ENCODE measurements around the gene NCAPD3. TPM values are rescaled to one million over a fixed set of nuclear protein-coding genes. Genes with fewer than 3 reads are reported as not detected.
"Not testable (repeated sequence)": the region's sequence is repeated elsewhere in the genome, so short reads cannot be mapped to it uniquely, and the experiment has no call there.

Gene NCAPD3
- total RNA-seq: 11.2 and 14.4 TPM in 2 replicates

DNA sequence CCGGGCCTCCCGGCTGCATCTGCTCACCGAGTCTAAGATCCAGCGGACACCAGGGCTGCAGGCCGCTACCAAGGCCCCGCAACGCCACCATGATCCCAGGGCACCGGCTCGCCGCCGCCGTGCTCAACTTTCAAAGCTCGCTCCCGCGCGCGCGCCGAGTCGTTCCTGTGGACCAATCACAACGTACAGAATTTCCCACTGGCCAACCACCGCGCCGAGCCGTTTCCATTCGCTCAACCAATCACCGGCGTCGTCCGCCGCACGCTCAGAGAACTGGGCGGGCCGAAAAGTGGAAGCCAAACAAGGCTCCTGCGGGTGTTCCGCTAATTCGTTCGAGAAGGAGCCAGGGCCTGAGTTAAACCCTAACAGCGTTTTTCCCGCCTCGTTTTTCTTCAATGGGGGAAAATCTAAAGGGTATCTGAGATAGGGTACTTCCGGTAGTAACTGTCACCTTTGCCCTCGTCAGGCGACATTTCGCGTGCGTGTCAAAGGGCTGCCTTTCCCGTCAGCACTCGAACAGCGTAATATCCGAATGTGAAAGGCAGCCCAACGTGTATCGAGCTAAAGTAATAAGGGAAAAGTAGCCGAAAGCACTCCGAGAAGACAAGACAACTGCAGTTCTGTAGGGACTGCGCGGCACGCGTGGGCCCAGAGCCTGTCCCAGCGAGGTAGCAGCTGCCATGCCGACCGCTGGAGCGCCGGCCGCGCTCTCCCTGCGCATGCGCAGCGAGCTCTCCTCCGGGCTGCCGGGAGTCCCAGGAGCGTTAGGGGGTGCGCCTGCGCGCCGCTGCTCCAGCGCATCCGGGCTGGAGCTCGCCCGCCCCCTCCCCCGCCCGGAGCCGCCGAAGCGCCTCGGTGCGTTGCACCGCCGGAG, at the start of gene NCAPD3, which contains the start of gene VPS26B:
Gene NCAPD3, minus strand, starts transcription at position 132 of the 874 bp plus-strand sequence. Its CDS starts 41 bp downstream, at position 91.
Gene VPS26B, plus strand, starts transcription at position 836 of the 874 bp plus-strand sequence. CDS start 452 bp downstream, outside the sequence.
- DNase-seq (ENCODE audit: extremely low read depth, low read depth, low spot score): peak; percentile 74

DNA sequence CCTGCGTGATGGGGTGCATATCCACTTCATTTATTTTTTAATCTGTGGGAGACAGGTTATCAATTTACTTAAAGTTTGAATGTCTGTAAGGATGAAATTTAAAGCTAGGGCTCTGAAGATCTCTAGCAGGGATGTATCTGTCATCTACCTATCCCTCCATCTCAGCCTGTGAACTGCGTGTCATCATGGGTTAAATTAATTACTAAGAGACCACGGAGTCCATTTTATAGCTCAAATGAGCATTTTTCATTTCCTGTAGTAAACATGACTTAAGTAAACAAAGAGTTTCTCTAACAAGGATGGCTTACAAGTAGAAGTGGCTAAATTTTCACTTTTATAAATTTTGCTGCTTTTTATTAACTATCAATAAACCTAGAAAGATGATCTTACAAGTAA, 49.5 kb upstream of the NCAPD3 start:
- DNase-seq (ENCODE audit: extremely low read depth, low read depth, low spot score): no peak

GRCh38 chr11:134272381-134273316, 48.9 kb upstream of the NCAPD3 start:
- DNase-seq (ENCODE audit: extremely low read depth, low read depth, low spot score): no peak

DNA sequence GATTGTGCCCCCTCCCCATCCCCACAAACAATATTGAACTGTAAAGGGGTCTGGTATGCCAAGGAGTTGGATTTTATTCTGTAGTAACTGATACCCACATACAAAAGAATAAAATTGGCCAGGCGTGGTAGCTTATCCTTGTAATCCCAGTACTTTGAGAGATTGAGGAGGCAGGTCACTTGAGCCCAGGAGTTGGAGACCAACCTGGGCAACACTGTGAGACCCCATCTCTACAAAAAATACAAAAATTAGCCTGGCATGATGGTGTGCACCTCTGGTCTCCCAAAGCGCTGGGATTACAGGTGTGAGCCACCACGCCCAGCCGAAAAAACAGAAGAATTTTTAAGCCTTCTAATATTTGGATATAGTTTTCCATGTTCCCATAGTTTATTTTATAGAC, 48.2 kb upstream of the NCAPD3 start:
- no peak for DNase-seq (ENCODE audit: extremely low read depth, low read depth, low spot score)

DNA sequence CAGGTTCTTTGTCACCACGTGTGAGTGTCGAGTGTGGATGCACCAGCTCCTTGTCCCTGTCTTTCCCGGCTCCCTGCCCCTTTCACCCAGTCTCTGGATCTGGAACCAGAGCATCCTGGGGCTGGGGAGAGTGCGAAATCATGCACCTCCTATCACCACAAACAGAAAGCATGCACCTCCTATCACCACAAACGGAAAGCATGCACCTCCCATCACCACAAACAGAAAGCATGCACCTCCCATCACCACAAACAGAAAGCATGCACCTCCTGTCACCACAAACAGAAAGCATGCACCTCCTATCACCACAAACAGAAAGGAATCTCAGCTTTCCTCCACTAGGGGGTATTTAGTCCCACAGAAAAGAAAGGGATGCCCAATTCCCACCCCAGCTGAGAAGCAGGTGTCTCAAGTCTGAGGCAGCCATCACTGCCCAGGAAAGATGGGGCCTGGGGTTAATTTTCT, 46.5 kb upstream of the NCAPD3 start:
- no peak for DNase-seq (ENCODE audit: extremely low read depth, low read depth, low spot score)

- DNase-seq (ENCODE audit: extremely low read depth, low read depth, low spot score): no peak
These were observed 44.2 kb upstream of the NCAPD3 start for GRCh38 chr11:134267966-134268365.

GRCh38 chr11:134267461-134267860, 43.7 kb upstream of the NCAPD3 start:
- no peak for DNase-seq (ENCODE audit: extremely low read depth, low read depth, low spot score)

- no peak for DNase-seq (ENCODE audit: extremely low read depth, low read depth, low spot score)
These were observed 43.1 kb upstream of the NCAPD3 start for GRCh38 chr11:134266841-134267251.

GRCh38 chr11:134266440-134266839, 42.7 kb upstream of the NCAPD3 start:
- no peak for DNase-seq (ENCODE audit: extremely low read depth, low read depth, low spot score)

DNA sequence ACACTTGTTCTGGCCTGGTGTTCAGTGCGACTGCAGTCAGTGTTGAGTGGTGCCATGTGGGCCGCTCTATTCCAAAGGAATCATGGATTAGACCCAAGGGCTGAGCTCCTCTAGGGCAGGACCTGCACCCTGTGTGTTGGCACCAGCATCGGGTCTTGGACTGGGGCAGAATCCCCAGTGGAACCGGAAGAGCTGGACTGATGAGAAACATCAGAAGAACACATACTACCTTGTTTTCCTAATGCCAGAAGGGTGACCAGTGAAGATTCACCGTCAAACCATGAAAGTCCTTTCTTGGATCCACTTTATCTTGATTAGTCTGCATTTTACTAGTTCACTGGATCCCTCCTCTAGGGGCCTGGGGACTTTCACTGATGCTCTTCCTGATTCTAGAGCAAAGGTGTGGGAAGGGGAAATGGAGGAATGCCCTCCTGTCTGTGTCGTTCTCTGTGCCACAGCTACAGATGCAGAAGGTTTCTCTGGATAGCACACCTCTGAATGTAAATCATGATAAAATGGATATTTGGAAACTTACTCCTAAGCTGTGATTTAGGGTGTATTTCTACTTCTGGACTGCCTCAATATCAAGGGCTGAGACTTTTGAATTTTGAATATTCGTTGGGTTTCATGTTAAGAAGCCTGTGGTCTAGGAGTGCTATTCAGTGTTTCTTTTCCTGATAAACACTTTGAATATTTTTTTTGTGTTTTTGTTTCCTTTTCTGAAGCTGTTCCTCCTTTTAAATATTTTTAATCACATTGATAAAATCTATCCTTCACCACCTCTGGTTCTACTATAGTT, 41.4 kb upstream of the NCAPD3 start:
- no peak for DNase-seq (ENCODE audit: extremely low read depth, low read depth, low spot score)

GRCh38 chr11:134261626-134262488, 38.1 kb upstream of the NCAPD3 start:
- DNase-seq (ENCODE audit: extremely low read depth, low read depth, low spot score): no peak

DNA sequence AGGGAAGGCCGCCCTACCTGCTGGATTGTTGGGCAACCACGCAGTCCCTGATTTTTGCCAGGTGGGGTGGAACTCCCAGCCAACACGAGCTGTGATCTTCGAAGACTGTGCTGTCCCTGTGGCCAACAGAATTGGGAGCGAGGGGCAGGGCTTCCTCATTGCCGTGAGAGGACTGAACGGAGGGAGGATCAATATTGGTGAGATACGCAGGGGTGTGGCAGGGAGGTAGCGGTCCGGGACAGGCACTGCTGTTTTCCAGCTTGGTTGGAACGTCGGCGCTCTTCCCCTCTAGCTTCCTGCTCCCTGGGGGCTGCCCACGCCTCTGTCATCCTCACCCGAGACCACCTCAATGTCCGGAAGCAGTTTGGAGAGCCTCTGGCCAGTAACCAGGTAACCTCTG, 37.2 kb upstream of the NCAPD3 start:
- DNase-seq (ENCODE audit: extremely low read depth, low read depth, low spot score): no peak

DNA sequence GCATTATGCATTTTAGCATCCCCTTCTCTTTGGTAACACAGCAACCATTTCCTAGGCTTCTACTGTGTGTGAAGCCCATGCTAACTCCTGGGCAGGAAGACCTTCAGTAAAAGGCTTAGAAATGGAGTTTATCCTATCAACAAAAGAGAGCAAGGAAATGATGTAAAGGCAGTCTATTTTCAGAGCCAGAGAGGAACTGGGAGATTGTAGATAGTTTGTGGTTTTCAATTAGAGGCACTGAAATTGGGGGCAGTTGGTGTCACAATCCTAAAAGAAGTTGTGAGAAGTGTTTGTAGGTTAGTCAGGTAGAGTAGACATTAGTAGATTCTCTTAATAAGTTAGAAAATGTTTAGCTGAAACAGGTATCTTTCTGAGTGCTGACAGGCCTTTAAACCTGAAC, 36.7 kb upstream of the NCAPD3 start:
- no peak for DNase-seq (ENCODE audit: extremely low read depth, low read depth, low spot score)

GRCh38 chr11:134258577-134258976, 34.8 kb upstream of the NCAPD3 start:
- DNase-seq (ENCODE audit: extremely low read depth, low read depth, low spot score): no peak

- no peak for DNase-seq (ENCODE audit: extremely low read depth, low read depth, low spot score)
These were observed 33.3 kb upstream of the NCAPD3 start for GRCh38 chr11:134257101-134257500.

GRCh38 chr11:134255184-134255561, 31.4 kb upstream of the NCAPD3 start:
- DNase-seq (ENCODE audit: extremely low read depth, low read depth, low spot score): not testable (repeated sequence)

DNA sequence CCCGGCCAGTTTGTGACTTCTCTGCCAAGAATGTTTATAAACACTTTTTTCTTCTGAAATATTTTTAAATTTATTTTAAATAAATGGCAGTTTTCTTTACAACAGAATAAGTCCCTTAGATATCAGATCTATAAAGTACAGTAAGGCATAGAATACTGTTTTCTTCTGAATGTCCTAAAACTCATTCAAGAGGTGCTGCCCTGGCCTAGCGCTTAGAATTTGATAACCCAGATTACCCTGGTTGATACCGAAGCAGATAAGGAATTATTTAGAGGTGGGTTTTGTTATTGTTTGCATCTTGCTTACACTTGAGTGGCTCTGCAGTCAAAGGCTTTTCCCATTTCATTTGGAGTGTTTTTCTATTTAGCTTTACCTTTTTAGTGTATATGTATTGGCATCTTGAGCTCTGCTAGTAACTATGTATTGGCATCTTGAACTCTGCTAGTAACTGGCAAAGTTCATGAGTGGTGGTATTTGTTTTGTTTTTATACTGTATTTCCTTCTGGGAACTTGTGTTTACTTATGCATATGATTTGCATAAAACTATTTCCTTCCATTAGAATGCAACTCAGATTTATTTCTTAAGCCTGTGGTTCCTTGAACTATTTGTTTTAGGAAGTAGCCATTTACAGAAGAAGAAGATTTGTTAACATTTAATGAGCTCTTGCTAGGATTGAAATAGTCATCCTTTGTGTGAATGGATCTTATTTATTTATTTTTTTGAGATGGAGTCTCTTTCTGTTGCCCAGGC, 30.8 kb upstream of the NCAPD3 start:
- no peak for DNase-seq (ENCODE audit: extremely low read depth, low read depth, low spot score)

DNA sequence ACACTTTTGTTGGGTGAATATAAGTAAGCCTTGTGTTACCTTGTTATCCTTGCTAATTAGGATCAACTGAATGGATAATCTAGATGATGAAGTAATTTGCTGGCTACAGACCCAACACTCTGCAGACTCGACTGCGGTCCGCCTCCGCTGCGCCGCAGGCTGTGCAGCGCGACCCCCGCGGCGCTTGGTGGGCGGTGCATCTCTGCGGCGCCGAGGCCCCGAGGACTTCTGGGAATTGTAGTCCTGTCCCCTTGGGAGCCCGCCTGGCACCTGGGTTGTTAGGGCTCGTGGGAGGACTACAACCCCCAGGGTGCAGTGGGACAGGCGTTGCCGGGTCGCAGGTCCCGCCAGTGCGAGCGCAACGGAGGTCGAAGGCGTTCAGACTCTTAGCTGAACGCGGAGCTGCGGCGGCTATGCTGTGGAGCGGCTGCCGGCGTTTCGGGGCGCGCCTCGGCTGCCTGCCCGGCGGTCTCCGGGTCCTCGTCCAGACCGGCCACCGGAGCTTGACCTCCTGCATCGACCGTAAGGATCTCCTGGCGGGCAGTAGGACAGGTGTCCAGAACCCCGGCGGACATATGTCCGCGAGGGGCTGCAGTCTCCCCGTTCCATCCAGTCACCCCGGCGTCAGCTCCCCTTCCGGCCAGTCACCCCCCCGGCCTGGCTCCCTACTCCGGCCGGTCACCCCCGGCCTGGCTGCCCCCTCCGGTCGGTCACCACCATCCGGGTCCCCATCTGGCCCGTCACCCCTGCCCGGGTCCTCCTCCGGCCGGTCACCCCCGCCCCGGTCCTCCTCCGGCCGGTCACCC, 29.6 kb upstream of the NCAPD3 start, which contains the start of the genes ACAD8 and THYN1:
Gene ACAD8, plus strand, starts transcription at position 381 of the 806 bp plus-strand sequence. Its CDS starts 33 bp downstream, at position 414.
Gene THYN1, minus strand, starts transcription at position 165 of the 806 bp plus-strand sequence. CDS start 470 bp downstream, outside the sequence.
- peak; percentile 77 for DNase-seq (ENCODE audit: extremely low read depth, low read depth, low spot score)

Data from glomerular endothelial cell (primary cell).